HepG2 (cell line): ENCODE measurements around the gene PSMA2. TPM values are rescaled to one million over a fixed set of nuclear protein-coding genes. Genes with fewer than 3 reads are reported as not detected.
A peak's percentile ranks its signal among the peaks of the same experiment; 100 is the strongest.

ENCODE experiments used
- FOXK1 ChIP-seq: sonication (generic); formaldehyde crosslinking; IDR thresholded peaks from 2 replicates; pipeline ENCODE4 v1.4.0; 2020; ENCODE audit warnings: low read depth, missing genetic modification reagents, borderline replicate concordance
- GLI4 ChIP-seq: sonication (generic); formaldehyde crosslinking; IDR thresholded peaks from 2 replicates; pipeline ENCODE4 v1.5.1; 2020; ENCODE audit warnings: missing genetic modification reagents, mild to moderate bottlenecking, moderate library complexity, borderline replicate concordance
- HNRNPK ChIP-seq: fragments of 200-400 bp; formaldehyde crosslinking; IDR thresholded peaks from 2 replicates; pipeline ENCODE4 v1.6.1; 2018; ENCODE audit warnings: low read length, low read depth, moderate library complexity, mild to moderate bottlenecking; ENCODE audit not compliant: poor library complexity, severe bottlenecking
- IRF1 ChIP-seq: sonication (generic); formaldehyde crosslinking; IDR thresholded peaks from 2 replicates; pipeline ENCODE4 v1.4.0; 2020; ENCODE audit warnings: low read depth, mild to moderate bottlenecking, missing genetic modification reagents
- NFIB ChIP-seq: sonication (generic); formaldehyde crosslinking; IDR thresholded peaks from 2 replicates; pipeline ENCODE4 v1.9.0; 2021; ENCODE audit warnings: missing genetic modification reagents, mild to moderate bottlenecking, borderline replicate concordance
- RFXANK ChIP-seq: IDR thresholded peaks from 2 replicates; pipeline ENCODE4 v1.6.1; 2016
- RXRB ChIP-seq: IDR thresholded peaks from 2 replicates; pipeline ENCODE4 v1.6.1; 2016; ENCODE audit warnings: borderline replicate concordance, missing genetic modification reagents, missing compliant biosample characterization
- SNAPC2 ChIP-seq: sonication (generic); formaldehyde crosslinking; IDR thresholded peaks from 2 replicates; pipeline ENCODE4 v1.8.1; 2022; ENCODE audit warnings: mild to moderate bottlenecking, missing genetic modification reagents
- TARDBP ChIP-seq: sonication (generic); formaldehyde crosslinking; IDR thresholded peaks from 2 replicates; pipeline ENCODE4 v1.8.0; 2022; ENCODE audit warnings: mild to moderate bottlenecking, missing genetic modification reagents
- U2AF1 ChIP-seq: fragments of 200-400 bp; formaldehyde crosslinking; optimal IDR thresholded peaks from 2 replicates; pipeline ENCODE3; 2017; ENCODE audit warnings: mild to moderate bottlenecking, low read depth, low read length
- USF2 ChIP-seq, 2 experiments: sonication (generic) in 1 of 2; formaldehyde crosslinking in 1 of 2; IDR thresholded peaks; 2 replicates each; pipeline versions ENCODE4 v1.5.1 to v1.6.1; 2011 to 2020; ENCODE audit warnings: borderline replicate concordance in 1 of 2, low read depth in 1 of 2, low read length in 1 of 2, mild to moderate bottlenecking in 1 of 2, missing genetic modification reagents in 1 of 2, moderate library complexity in 1 of 2
- ZBTB39 ChIP-seq: sonication (generic); formaldehyde crosslinking; IDR thresholded peaks from 2 replicates; pipeline ENCODE4 v1.5.0; 2020; ENCODE audit warnings: missing genetic modification reagents
- ZKSCAN5 ChIP-seq: sonication (generic); formaldehyde crosslinking; IDR thresholded peaks from 2 replicates; pipeline ENCODE4 v1.5.1; 2020; ENCODE audit warnings: mild to moderate bottlenecking, missing genetic modification reagents
- ZNF34 ChIP-seq: sonication (generic); formaldehyde crosslinking; IDR thresholded peaks from 2 replicates; pipeline ENCODE4 v1.4.0; 2020; ENCODE audit warnings: mild to moderate bottlenecking, missing genetic modification reagents, borderline replicate concordance
- ZNF547 ChIP-seq: sonication (generic); formaldehyde crosslinking; IDR thresholded peaks from 2 replicates; pipeline ENCODE4 v1.5.1; 2020; ENCODE audit warnings: mild to moderate bottlenecking, missing genetic modification reagents
- ZNF644 ChIP-seq: IDR thresholded peaks from 2 replicates; pipeline ENCODE4 v1.6.1; 2016; ENCODE audit warnings: low read depth
- ZNF724P ChIP-seq: sonication (generic); formaldehyde crosslinking; IDR thresholded peaks from 2 replicates; pipeline ENCODE4 v1.8.0; 2022; ENCODE audit warnings: missing genetic modification reagents, borderline replicate concordance
- ZNF747 ChIP-seq: sonication (generic); formaldehyde crosslinking; IDR thresholded peaks from 2 replicates; pipeline ENCODE4 v1.8.1; 2023; ENCODE audit warnings: missing genetic modification reagents, mild to moderate bottlenecking, borderline replicate concordance
- ZSCAN12 ChIP-seq: sonication (generic); formaldehyde crosslinking; IDR thresholded peaks from 2 replicates; pipeline ENCODE4 v1.9.0; 2021; ENCODE audit warnings: mild to moderate bottlenecking, missing genetic modification reagents
- polyA plus RNA-seq, 8 experiments: library from polyadenylated mRNA; depleted of rRNA in 3 of 8; stranded (reverse) in 7 of 8; unstranded in 1 of 8; fragments of >200 nt; fragmentation: Illumina TruSeq in 4 of 8; extraction: Trizol in 4 of 8; gene quantifications; 2 replicates each; pipeline versions ENCODE4 v1.2.1 to v1.2.3, GENCODE V29; 2011 to 2016; ENCODE audit warnings: low read depth in 4 of 8, missing spikeins in 1 of 8, mixed read lengths in 1 of 8; ENCODE audit not compliant: insufficient read depth in 1 of 8
- total RNA-seq, 5 experiments: library from RNA; depleted of rRNA; stranded (reverse); fragments of >200 nt; fragmentation: Illumina TruSeq; extraction: Trizol; gene quantifications; 2 replicates each; pipeline ENCODE4 v1.2.3, GENCODE V29; 2016; ENCODE audit warnings: low read depth in 1 of 5

Gene PSMA2
- total and polyA plus RNA-seq, 2 of the 13 experiments (the other 11 are each of a cell fraction or from before 2014, with no cell fraction given): 125 to 266 TPM

GRCh38 chr7:42911454-42912447 lies 20.2 kb downstream of the PSMA2 start, which contains the start of gene C7orf25 (continued):
- TF ChIP-seq USF2 (IDR thresholded peaks at IDR 0.05; ENCODE audit: low read depth, low read length) (peak; percentile 91), USF2 (CRISPR knock-in tag; IDR thresholded peaks at IDR 0.05; ENCODE audit: borderline replicate concordance) (peak; percentile 96; the same call in 1 of the 2 replicates), ZNF644 (CRISPR knock-in tag) (no peak), U2AF1 (peak; percentile 37), ZKSCAN5 (CRISPR knock-in tag) (no peak), FOXK1 (CRISPR knock-in tag) (peak; percentile 57; the same call in 1 of the 2 replicates), ZNF747 (CRISPR knock-in tag) (0 out of 2 replicates have a peak, but pooled peaks have one; percentile 75), TARDBP (CRISPR knock-in tag) (peak; percentile 89), ZBTB39 (CRISPR knock-in tag) (peak; percentile 41; the same call in 1 of the 2 replicates), RXRB (CRISPR knock-in tag) (peak; percentile 35; the same call in 1 of the 2 replicates), ZNF547 (peak; percentile 84; the same call in 1 of the 2 replicates), SNAPC2 (peak; percentile 43; the same call in 1 of the 2 replicates), ZNF34 (CRISPR knock-in tag) (peak; percentile 61; the same call in 1 of the 2 replicates), IRF1 (CRISPR knock-in tag) (no peak), RFXANK (CRISPR knock-in tag) (no peak), NFIB (CRISPR knock-in tag) (no peak), ZSCAN12 (CRISPR knock-in tag) (no peak), ZNF724P (CRISPR knock-in tag) (no peak), GLI4 (CRISPR knock-in tag) (no peak), HNRNPK (peak; percentile 62)
